Liver (tissue), 9 donors: ENCODE data around the gene CLEC17A. TPM values are rescaled to one million over a fixed set of nuclear protein-coding genes. Genes with fewer than 3 reads are reported as not detected.

Experiments used
- DNase-seq: peaks from one replicate; pipeline ENCODE4 v3.0.0-alpha.2; 2017; ENCODE audit warnings: low spot score
- H3K27ac ChIP-seq, 2 donors: one replicate each; pipeline ENCODE4 v1.7.0; 2013; ENCODE audit warnings: inconsistent platforms in 2 of 2, low read length in 2 of 2, control low read depth in 1 of 2, low read depth in 1 of 2, mild to moderate bottlenecking in 1 of 2
- H3K27me3 ChIP-seq, 4 donors: one replicate each; pipeline versions ENCODE4 v1.6.1 to v1.7.0; 2013; ENCODE audit warnings: low read length in 3 of 4, inconsistent platforms in 1 of 4, mild to moderate bottlenecking in 1 of 4, moderate library complexity in 1 of 4; ENCODE audit not compliant: control insufficient read depth in 4 of 4, insufficient read depth in 4 of 4
- H3K36me3 ChIP-seq, 4 donors: one replicate each; pipeline versions ENCODE4 v1.6.1 to v1.7.0; 2013; ENCODE audit warnings: low read length in 3 of 4, mild to moderate bottlenecking in 3 of 4, low read depth in 1 of 4, moderate library complexity in 1 of 4; ENCODE audit not compliant: control insufficient read depth in 4 of 4, insufficient read depth in 3 of 4
- H3K4me1 ChIP-seq, 4 donors: one replicate each; pipeline versions ENCODE4 v1.6.1 to v1.7.0; 2013; ENCODE audit warnings: low read length in 3 of 4, mild to moderate bottlenecking in 3 of 4, moderate library complexity in 1 of 4; ENCODE audit not compliant: control insufficient read depth in 4 of 4, insufficient read depth in 4 of 4
- H3K4me3 ChIP-seq, 3 donors: one replicate each; pipeline versions ENCODE4 v1.6.1 to v1.7.0; 2013; ENCODE audit warnings: low read length in 3 of 3, control low read depth in 1 of 3, low read depth in 1 of 3, mild to moderate bottlenecking in 1 of 3
- H3K9ac ChIP-seq, 2 donors: one replicate each; pipeline ENCODE4 v1.7.0; 2013; ENCODE audit warnings: low read length in 2 of 2, mild to moderate bottlenecking in 2 of 2, moderate library complexity in 2 of 2, control low read depth in 1 of 2, low read depth in 1 of 2
- H3K9me3 ChIP-seq, 4 donors: one replicate each; pipeline versions ENCODE4 v1.6.1 to v1.7.0; 2013; ENCODE audit warnings: low read length in 3 of 4; ENCODE audit not compliant: control insufficient read depth in 4 of 4
- ATF3 ChIP-seq: IDR thresholded peaks from 2 replicates; pipeline ENCODE4 v1.6.1; 2016; ENCODE audit warnings: antibody characterized with exemption
- CTCF ChIP-seq: fragments of 150-350 bp; IDR thresholded peaks from 2 replicates; pipeline ENCODE4 v1.5.1; 2017; ENCODE audit warnings: improper control_type of control experiment, low read depth, low read length; ENCODE audit not compliant: missing input control
- EGR1 ChIP-seq, 2 donors: IDR thresholded peaks; 2 replicates each; pipeline ENCODE4 v1.6.1; 2016 to 2018; ENCODE audit warnings: antibody characterized with exemption in 2 of 2, low read depth in 2 of 2
- FOXA1 ChIP-seq: IDR thresholded peaks from 2 replicates; pipeline ENCODE4 v1.6.1; 2016; ENCODE audit warnings: antibody characterized with exemption
- FOXA2 ChIP-seq: IDR thresholded peaks from 2 replicates; pipeline ENCODE4 v1.6.1; 2016; ENCODE audit warnings: antibody characterized with exemption
- GABPA ChIP-seq, 2 donors: IDR thresholded peaks in 1 of 2; conservative IDR thresholded peaks in 1 of 2; 2 replicates each; pipeline ENCODE4 v1.6.1; 2016; ENCODE audit warnings: antibody characterized with exemption in 2 of 2, mild to moderate bottlenecking in 1 of 2, moderate library complexity in 1 of 2
- HNF4A ChIP-seq, 2 donors: conservative IDR thresholded peaks; 2 replicates each; pipeline ENCODE4 v1.6.1; 2016; ENCODE audit warnings: antibody characterized with exemption in 2 of 2, mild to moderate bottlenecking in 2 of 2
- HNF4G ChIP-seq: IDR thresholded peaks from 2 replicates; pipeline ENCODE4 v1.6.1; 2016; ENCODE audit warnings: antibody characterized with exemption
- JUND ChIP-seq, 2 donors: IDR thresholded peaks; 2 replicates each; pipeline ENCODE4 v1.6.1; 2016; ENCODE audit warnings: antibody characterized with exemption in 2 of 2
- MAX ChIP-seq: IDR thresholded peaks from 2 replicates; pipeline ENCODE4 v1.6.1; 2016; ENCODE audit warnings: antibody characterized with exemption
- NR2F2 ChIP-seq: IDR thresholded peaks from 2 replicates; pipeline ENCODE4 v1.6.1; 2016; ENCODE audit warnings: antibody characterized with exemption
- REST ChIP-seq: IDR thresholded peaks from 2 replicates; pipeline ENCODE4 v1.6.1; 2016; ENCODE audit warnings: antibody characterized with exemption, mild to moderate bottlenecking
- SP1 ChIP-seq: IDR thresholded peaks from 2 replicates; pipeline ENCODE4 v1.6.1; 2018; ENCODE audit warnings: antibody characterized with exemption, mild to moderate bottlenecking
- TAF1 ChIP-seq: conservative IDR thresholded peaks from 2 replicates; pipeline ENCODE4 v1.6.1; 2016; ENCODE audit warnings: antibody characterized with exemption, mild to moderate bottlenecking
- YY1 ChIP-seq: IDR thresholded peaks from 2 replicates; pipeline ENCODE4 v1.6.1; 2016; ENCODE audit warnings: antibody characterized with exemption, mild to moderate bottlenecking
- ZBTB33 ChIP-seq: IDR thresholded peaks from 2 replicates; pipeline ENCODE4 v1.6.1; 2016; ENCODE audit warnings: antibody characterized with exemption
- whole genome bisulfite sequencing: extraction: QIAGEN DNeasy Blood & Tissue Kit; methylation state at CpG from one replicate; pipeline ENCODE4 v1.1.7; 2013; 5-methylcytosine and 5-hydroxymethylcytosine counted together
- polyA plus RNA-seq, 2 donors: library from polyadenylated mRNA; stranded (reverse) in 1 of 2; unstranded in 1 of 2; fragments of 200-250 nt in 1 of 2; fragments of >200 nt in 1 of 2; fragmentation: Nextera tagmentation in 1 of 2; extraction: Ambion mirVana in 1 of 2; gene quantifications; one replicate each; pipeline versions ENCODE4 v1.2.1 to v1.2.3, GENCODE V29; 2013 to 2015
- total RNA-seq, 2 donors: library from RNA; depleted of rRNA; stranded (reverse); fragments of >200 nt; gene quantifications; one replicate each; pipeline ENCODE4 v1.2.3, GENCODE V29; 2014
- donor health status: healthy.
- donor health status: healthy.
- donor health status: healthy.
- donor health status: healthy.
- donor health status: healthy.

The CLEC17A gene
- total and polyA plus RNA-seq, 4 donors = 0.22 to 0.28 TPM; not detected in 2

GRCh38 chr19:14577264-14577663, 5.6 kb upstream of the CLEC17A start (continued):
- TF ChIP-seq REST (no peak), FOXA1 (no peak), SP1 (no peak)

- 58% methylated on average over 6 of the region's 6 CpGs for WGBS
- no peak overlapping the region for H3K9ac ChIP-seq
- H3K4me1 ChIP-seq = no peaks in the 10 kb centered on the region
- no peak for DNase-seq
- TF ChIP-seq SP1 (no peak), HNF4G (no peak), REST (no peak), EGR1 (IDR thresholded peaks at IDR 0.05; ENCODE audit: low read depth in 2 of 2) (no peak), YY1 (no peak), MAX (no peak), TAF1 (no peak), FOXA2 (no peak), JUND (IDR thresholded peaks at IDR 0.05) (no peak), ATF3 (no peak), FOXA1 (no peak), NR2F2 (no peak), ZBTB33 (no peak), HNF4A (conservative IDR thresholded peaks at IDR 0.05) (no peak), CTCF (no peak), GABPA (IDR thresholded peaks at IDR 0.05 in 1 of 2, conservative IDR thresholded peaks at IDR 0.05 in 1 of 2) (no peak)
- no peaks in the 10 kb centered on the region for H3K9me3 ChIP-seq
- H3K27ac ChIP-seq = no peak overlapping the region
- H3K27me3 ChIP-seq = no peaks in the 10 kb centered on the region
- no peak overlapping the region for H3K4me3 ChIP-seq
- no peaks in the 10 kb centered on the region for H3K36me3 ChIP-seq
These were observed 4.9 kb upstream of the CLEC17A start for GRCh38 chr19:14577885-14578427.
